H9 (cell line): ENCODE data around the gene HELQ. TPM values are rescaled to one million over a fixed set of nuclear protein-coding genes. Genes with fewer than 3 reads are reported as not detected.

Experiments
- DNase-seq: peaks from one replicate; pipeline ENCODE4 v3.0.0-alpha.2; 2017
- H2AFZ ChIP-seq: one replicate; pipeline ENCODE4 v1.6.1; 2013; ENCODE audit warnings: mild to moderate bottlenecking, low read length, control low read depth, moderate library complexity
- H2AK5ac ChIP-seq: 2 replicates; pipeline ENCODE4 v1.6.1; 2013; ENCODE audit warnings: low read length, control low read depth, mixed read lengths; ENCODE audit not compliant: insufficient read length
- H2BK120ac ChIP-seq: one replicate; pipeline ENCODE4 v1.6.1; 2013; ENCODE audit warnings: low read depth, mild to moderate bottlenecking, low read length, control low read depth, inconsistent platforms; ENCODE audit not compliant: poor library complexity, severe bottlenecking
- H2BK12ac ChIP-seq: 2 replicates; pipeline ENCODE4 v1.6.1; 2013; ENCODE audit warnings: low read length, control low read depth, mixed read lengths, low read depth; ENCODE audit not compliant: insufficient read length
- H2BK15ac ChIP-seq: 2 replicates; pipeline ENCODE4 v1.6.1; 2013; ENCODE audit warnings: low read depth, low read length, control low read depth
- H2BK20ac ChIP-seq: one replicate; pipeline ENCODE4 v1.6.1; 2013; ENCODE audit warnings: low read depth, mild to moderate bottlenecking, low read length, control low read depth, inconsistent platforms; ENCODE audit not compliant: poor library complexity, severe bottlenecking
- H2BK5ac ChIP-seq: 2 replicates; pipeline ENCODE4 v1.6.1; 2013; ENCODE audit warnings: low read length, control low read depth, mixed read lengths; ENCODE audit not compliant: insufficient read length
- H3K14ac ChIP-seq: 2 replicates; pipeline ENCODE4 v1.6.1; 2013; ENCODE audit warnings: low read length, control low read depth; ENCODE audit not compliant: insufficient read depth
- H3K18ac ChIP-seq: 2 replicates; pipeline ENCODE4 v1.6.1; 2013; ENCODE audit warnings: low read depth, mild to moderate bottlenecking, mixed read lengths, low read length, control low read depth; ENCODE audit not compliant: insufficient read length
- H3K23ac ChIP-seq: 2 replicates; pipeline ENCODE4 v1.6.1; 2013; ENCODE audit warnings: low read length, control low read depth, mixed read lengths, low read depth; ENCODE audit not compliant: insufficient read length
- H3K23me2 ChIP-seq: 2 replicates; pipeline ENCODE4 v1.6.1; 2013; ENCODE audit warnings: low read depth, mild to moderate bottlenecking, mixed read lengths, low read length, control low read depth; ENCODE audit not compliant: insufficient read length, poor library complexity, severe bottlenecking
- H3K27ac ChIP-seq: 2 replicates; pipeline ENCODE4 v1.5.1; 2013; ENCODE audit warnings: low read length, control low read depth, mixed read lengths, low read depth; ENCODE audit not compliant: insufficient read length
- H3K27me3 ChIP-seq: 2 replicates; pipeline ENCODE4 v1.6.1; 2013; ENCODE audit warnings: low read length, control low read depth, inconsistent platforms; ENCODE audit not compliant: insufficient read depth
- H3K4ac ChIP-seq: 2 replicates; pipeline ENCODE4 v1.6.1; 2013; ENCODE audit warnings: low read depth, mild to moderate bottlenecking, control low read depth, inconsistent platforms, low read length, moderate library complexity
- H3K4me1 ChIP-seq: 2 replicates; pipeline ENCODE4 v1.6.1; 2013; ENCODE audit warnings: low read length, control low read depth, inconsistent platforms; ENCODE audit not compliant: insufficient read depth
- H3K4me2 ChIP-seq: 2 replicates; pipeline ENCODE4 v1.6.1; 2013; ENCODE audit warnings: low read length, control low read depth, mixed read lengths; ENCODE audit not compliant: insufficient read length, insufficient read depth
- H3K56ac ChIP-seq: 2 replicates; pipeline ENCODE4 v1.6.1; 2013; ENCODE audit warnings: low read depth, mild to moderate bottlenecking, mixed read lengths, low read length, control low read depth; ENCODE audit not compliant: insufficient read length
- H3K79me1 ChIP-seq: 2 replicates; pipeline ENCODE4 v1.6.1; 2013; ENCODE audit warnings: low read depth, mild to moderate bottlenecking, moderate library complexity, low read length, control low read depth, inconsistent platforms; ENCODE audit not compliant: insufficient read depth, poor library complexity, severe bottlenecking
- H3K79me2 ChIP-seq: 2 replicates; pipeline ENCODE4 v1.6.1; 2013; ENCODE audit warnings: low read length, control low read depth, inconsistent platforms; ENCODE audit not compliant: insufficient read depth
- H3K9ac ChIP-seq: 2 replicates; pipeline ENCODE4 v1.6.1; 2013; ENCODE audit warnings: low read length, control low read depth, mixed read lengths; ENCODE audit not compliant: insufficient read length; ENCODE audit errors: extremely low read depth
- H3K9me3 ChIP-seq: one replicate; pipeline ENCODE4 v1.6.1; 2013; ENCODE audit warnings: low read depth, low read length, inconsistent platforms; ENCODE audit not compliant: control insufficient read depth
- H3T11ph ChIP-seq: one replicate; pipeline ENCODE4 v1.6.1; 2013; ENCODE audit warnings: mild to moderate bottlenecking, low read length, control low read depth, inconsistent platforms
- H4K20me1 ChIP-seq: one replicate; pipeline ENCODE4 v1.6.1; 2013; ENCODE audit not compliant: control insufficient read depth, insufficient read length, insufficient read depth
- H4K5ac ChIP-seq: 2 replicates; pipeline ENCODE4 v1.6.1; 2013; ENCODE audit warnings: low read depth, mild to moderate bottlenecking, mixed read lengths, low read length, control low read depth; ENCODE audit not compliant: insufficient read length
- H4K8ac ChIP-seq: replicated peaks from 2 replicates; pipeline ENCODE4 v1.6.1; 2013; ENCODE audit warnings: low read length, control low read depth, mixed read lengths, low read depth; ENCODE audit not compliant: insufficient read length
- H4K91ac ChIP-seq: 2 replicates; pipeline ENCODE4 v1.6.1; 2013; ENCODE audit warnings: low read depth, mild to moderate bottlenecking, moderate library complexity, mixed read lengths, low read length, control low read depth; ENCODE audit not compliant: insufficient read length
- H3K27ac Mint-ChIP-seq, 3 experiments: 2 replicates in 2 of 3; 3 replicates in 1 of 3; pipeline ENCODE4 v1.8.0; 2020 to 2021; ENCODE audit warnings: mixed read lengths in 3 of 3, mild to moderate bottlenecking in 1 of 3, moderate library complexity in 1 of 3
- H3K27me3 Mint-ChIP-seq: 2 replicates; pipeline ENCODE4 v1.8.0; 2021; ENCODE audit warnings: low read depth, mild to moderate bottlenecking, moderate library complexity, mixed read lengths
- H3K36me3 Mint-ChIP-seq, 3 experiments: 2 replicates in 2 of 3; 3 replicates in 1 of 3; pipeline ENCODE4 v1.8.0; 2020 to 2021; ENCODE audit warnings: low read depth in 3 of 3, mixed read lengths in 3 of 3; ENCODE audit not compliant: insufficient read depth in 1 of 3
- H3K4me1 Mint-ChIP-seq, 2 experiments: 2 replicates each; pipeline ENCODE4 v1.8.0; 2020; ENCODE audit warnings: mixed read lengths in 2 of 2
- H3K4me3 Mint-ChIP-seq, 2 experiments: 2 replicates in 1 of 2; 3 replicates in 1 of 2; pipeline ENCODE4 v1.8.0; 2020 to 2021; ENCODE audit warnings: mild to moderate bottlenecking in 2 of 2, mixed read lengths in 2 of 2, moderate library complexity in 1 of 2
- H3K9me3 Mint-ChIP-seq, 2 experiments: 2 replicates in 1 of 2; 3 replicates in 1 of 2; pipeline ENCODE4 v1.8.0; 2020; ENCODE audit warnings: mild to moderate bottlenecking in 2 of 2, mixed read lengths in 2 of 2, moderate library complexity in 1 of 2
- WGBS: extraction: QIAGEN DNeasy Blood & Tissue Kit; methylation state at CpG from one replicate; pipeline ENCODE4 v1.1.7; 2013; ENCODE audit warnings: missing lambda C conversion rate, low lambda C conversion rate, mixed read lengths; ENCODE audit not compliant: insufficient read length; ENCODE audit errors: extremely low coverage; 5-methylcytosine and 5-hydroxymethylcytosine counted together
- total RNA-seq: library from RNA; stranded (reverse); gene quantifications from 2 replicates; pipeline ENCODE4 v1.2.1, GENCODE V29; 2021
- TF ChIP-seq, protein P1 (sequence below): fragments of 200-600 bp; sonication (generic); conservative IDR thresholded peaks from 3 replicates; pipeline ENCODE4 v1.8.0; 2021; ENCODE audit warnings: antibody characterized with exemption, mild to moderate bottlenecking

The HELQ gene
- total RNA-seq, 1 experiment from 2014 or later = 16.2 TPM

DNA sequence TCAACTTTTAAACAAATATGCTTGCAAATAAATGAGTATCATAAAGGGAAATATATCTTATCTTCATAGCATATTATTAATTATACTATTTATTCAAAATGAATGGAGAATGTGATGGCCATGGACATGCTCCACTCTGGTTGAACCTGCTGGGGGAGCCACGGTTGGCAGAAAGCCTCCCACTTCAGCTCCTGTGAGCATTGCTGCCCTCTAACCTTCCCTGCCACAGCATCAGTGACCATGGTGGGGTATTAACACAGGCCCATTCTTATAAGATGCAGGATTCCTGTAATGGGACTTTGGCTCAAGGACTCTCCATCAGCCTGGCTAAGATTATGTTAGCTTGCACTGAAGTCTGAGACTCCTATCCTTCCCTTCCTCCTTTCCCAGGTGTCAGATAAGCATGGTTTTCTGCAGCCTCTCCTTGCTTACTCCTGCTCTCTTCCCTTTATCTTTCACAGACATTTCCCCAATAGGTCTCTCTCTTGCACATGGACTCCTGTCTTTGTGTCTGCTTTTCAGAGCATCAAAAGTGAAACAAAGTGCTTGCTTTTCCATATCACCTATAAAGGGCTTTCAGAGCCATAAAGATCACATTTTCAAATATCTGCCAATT is 34.2 kb upstream of the HELQ start:
- Histone ChIP-seq H3K79me1 (no peaks in the 10 kb centered on the region), H2BK5ac (no peak overlapping the region), H2BK12ac (no peak overlapping the region), H3K14ac (no peak overlapping the region), H4K91ac (no peak overlapping the region), H3K27ac (no peak overlapping the region), H2BK15ac (no peak overlapping the region), H2AK5ac (no peak overlapping the region), H4K8ac (no peak overlapping the region), H3T11ph (no peak overlapping the region), H3K23ac (no peak overlapping the region), H3K23me2 (no peaks in the 10 kb centered on the region), H3K56ac (no peak overlapping the region), H2BK20ac (no peak overlapping the region), H3K18ac (no peak overlapping the region), H3K4ac (no peak overlapping the region), H2BK120ac (no peak overlapping the region), H3K4me2 (no peak overlapping the region), H3K79me2 (no peaks in the 10 kb centered on the region), H2AFZ (no peak overlapping the region), H3K27me3 (no peaks in the 10 kb centered on the region), H4K20me1 (no peaks in the 10 kb centered on the region), H3K4me1 (no peaks in the 10 kb centered on the region), H3K9ac (no peak overlapping the region), H4K5ac (no peak overlapping the region), H3K9me3 (no peaks in the 10 kb centered on the region)
- TF ChIP-seq, protein P1, sequence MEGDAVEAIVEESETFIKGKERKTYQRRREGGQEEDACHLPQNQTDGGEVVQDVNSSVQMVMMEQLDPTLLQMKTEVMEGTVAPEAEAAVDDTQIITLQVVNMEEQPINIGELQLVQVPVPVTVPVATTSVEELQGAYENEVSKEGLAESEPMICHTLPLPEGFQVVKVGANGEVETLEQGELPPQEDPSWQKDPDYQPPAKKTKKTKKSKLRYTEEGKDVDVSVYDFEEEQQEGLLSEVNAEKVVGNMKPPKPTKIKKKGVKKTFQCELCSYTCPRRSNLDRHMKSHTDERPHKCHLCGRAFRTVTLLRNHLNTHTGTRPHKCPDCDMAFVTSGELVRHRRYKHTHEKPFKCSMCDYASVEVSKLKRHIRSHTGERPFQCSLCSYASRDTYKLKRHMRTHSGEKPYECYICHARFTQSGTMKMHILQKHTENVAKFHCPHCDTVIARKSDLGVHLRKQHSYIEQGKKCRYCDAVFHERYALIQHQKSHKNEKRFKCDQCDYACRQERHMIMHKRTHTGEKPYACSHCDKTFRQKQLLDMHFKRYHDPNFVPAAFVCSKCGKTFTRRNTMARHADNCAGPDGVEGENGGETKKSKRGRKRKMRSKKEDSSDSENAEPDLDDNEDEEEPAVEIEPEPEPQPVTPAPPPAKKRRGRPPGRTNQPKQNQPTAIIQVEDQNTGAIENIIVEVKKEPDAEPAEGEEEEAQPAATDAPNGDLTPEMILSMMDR = peak; percentile 39; the same call in 2 of the 3 replicates
- H3K36me3 Mint-ChIP-seq = no peaks in the 10 kb centered on the region
- no peaks in the 10 kb centered on the region for H3K27me3 Mint-ChIP-seq
- peak; percentile 40 for DNase-seq
- WGBS = no CpG with 5 or more reads among the region's 1 CpG
- H3K4me1 Mint-ChIP-seq = peaks cover 2 to 5% of the 10 kb centered on the region in 2 experiments
- H3K4me3 Mint-ChIP-seq = no peak overlapping the region
- no peak overlapping the region for H3K27ac Mint-ChIP-seq
- no peaks in the 10 kb centered on the region for H3K9me3 Mint-ChIP-seq
